ENCODE data around the gene HOATZ. TPM values are rescaled to one million over a fixed set of nuclear protein-coding genes. Genes with fewer than 3 reads are reported as not detected.

Gene HOATZ
- total RNA-seq, result not detected

DNA sequence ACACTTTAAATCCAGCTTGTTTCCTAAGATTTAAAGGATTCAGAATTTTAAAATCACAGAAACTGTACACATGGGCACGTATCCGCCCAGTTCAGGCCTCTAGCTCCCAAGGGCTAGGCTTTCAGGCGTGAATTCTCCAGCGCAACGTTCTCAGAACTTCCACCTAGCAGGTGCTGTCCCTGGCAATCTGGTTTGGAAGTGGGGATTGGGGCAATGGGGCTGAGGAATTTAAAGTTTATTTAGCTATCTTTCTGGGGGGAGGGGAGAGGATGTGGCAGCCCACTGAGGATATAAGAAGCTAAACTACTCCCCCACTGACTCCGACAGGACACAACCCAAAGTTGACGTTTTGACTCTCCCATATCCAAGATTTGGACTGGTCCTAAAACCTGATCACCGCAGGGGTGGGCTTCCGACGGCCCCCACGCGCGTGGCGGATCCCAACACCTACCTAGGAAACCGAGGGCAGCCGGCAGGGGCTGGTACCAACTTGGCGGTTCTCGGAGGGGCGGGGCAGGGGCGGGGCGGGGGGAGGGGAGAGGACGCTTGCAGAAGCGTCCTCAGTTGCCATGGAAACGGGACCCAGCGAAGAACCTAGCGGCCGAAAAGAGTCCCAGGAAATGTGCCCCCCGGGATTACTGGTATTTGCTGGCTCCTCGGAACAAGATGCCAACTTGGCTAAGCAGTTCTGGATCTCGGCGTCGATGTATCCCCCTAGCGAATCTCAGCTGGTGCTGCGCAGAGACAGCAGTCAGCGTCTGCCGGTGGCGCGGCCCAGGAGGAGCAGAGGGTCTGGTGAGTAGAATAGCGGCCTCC, at the start of gene HOATZ:
Gene HOATZ, plus strand, starts transcription at position 563 of the 816 bp plus-strand sequence. Its CDS starts 7 bp downstream, at position 570.
- Histone ChIP-seq H3K4me3 (no peak within 1 kb of the TSS), H3K4me1 (peaks cover 0 to 14% (median 11%) of the 10 kb centered on the region in 4 donors), H3K36me3 (no peaks in the 10 kb centered on the region), H3K27me3 (peaks cover 44% of the 10 kb centered on the region), H3K9me3 (no peaks in the 10 kb centered on the region), H3K27ac (no peak within 1 kb of the TSS)
- no peak for DNase-seq
- no peak for TF ChIP-seq POLR2AphosphoS5 (IDR thresholded peaks at IDR 0.05)
- TF ChIP-seq POLR2A (IDR thresholded peaks at IDR 0.05), result no peak
- TF ChIP-seq, protein P1, sequence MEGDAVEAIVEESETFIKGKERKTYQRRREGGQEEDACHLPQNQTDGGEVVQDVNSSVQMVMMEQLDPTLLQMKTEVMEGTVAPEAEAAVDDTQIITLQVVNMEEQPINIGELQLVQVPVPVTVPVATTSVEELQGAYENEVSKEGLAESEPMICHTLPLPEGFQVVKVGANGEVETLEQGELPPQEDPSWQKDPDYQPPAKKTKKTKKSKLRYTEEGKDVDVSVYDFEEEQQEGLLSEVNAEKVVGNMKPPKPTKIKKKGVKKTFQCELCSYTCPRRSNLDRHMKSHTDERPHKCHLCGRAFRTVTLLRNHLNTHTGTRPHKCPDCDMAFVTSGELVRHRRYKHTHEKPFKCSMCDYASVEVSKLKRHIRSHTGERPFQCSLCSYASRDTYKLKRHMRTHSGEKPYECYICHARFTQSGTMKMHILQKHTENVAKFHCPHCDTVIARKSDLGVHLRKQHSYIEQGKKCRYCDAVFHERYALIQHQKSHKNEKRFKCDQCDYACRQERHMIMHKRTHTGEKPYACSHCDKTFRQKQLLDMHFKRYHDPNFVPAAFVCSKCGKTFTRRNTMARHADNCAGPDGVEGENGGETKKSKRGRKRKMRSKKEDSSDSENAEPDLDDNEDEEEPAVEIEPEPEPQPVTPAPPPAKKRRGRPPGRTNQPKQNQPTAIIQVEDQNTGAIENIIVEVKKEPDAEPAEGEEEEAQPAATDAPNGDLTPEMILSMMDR (IDR thresholded peaks at IDR 0.05), result no peak
- no peak for TF ChIP-seq EP300 (IDR thresholded peaks at IDR 0.05; ENCODE audit: low read depth)
- in situ Hi-C loops (cut with MboI; ENCODE audit: low pct_ligation_motif_present in 1 of 4, low pct_unique_long_range_greater_than_20kb in 1 of 4, low sequenced_read_pairs in 3 of 4) (no loop called here), intact Hi-C loops (cut with DNase I; ENCODE audit: low total_unique reads) (no loop called here)
- WGBS, 2 donors (ENCODE audit: low coverage in 1 of 2), result 29% methylated on average over 33 of the region's 39 CpGs; no CpG with 5 or more reads in 1 of the 2 donors

DNA sequence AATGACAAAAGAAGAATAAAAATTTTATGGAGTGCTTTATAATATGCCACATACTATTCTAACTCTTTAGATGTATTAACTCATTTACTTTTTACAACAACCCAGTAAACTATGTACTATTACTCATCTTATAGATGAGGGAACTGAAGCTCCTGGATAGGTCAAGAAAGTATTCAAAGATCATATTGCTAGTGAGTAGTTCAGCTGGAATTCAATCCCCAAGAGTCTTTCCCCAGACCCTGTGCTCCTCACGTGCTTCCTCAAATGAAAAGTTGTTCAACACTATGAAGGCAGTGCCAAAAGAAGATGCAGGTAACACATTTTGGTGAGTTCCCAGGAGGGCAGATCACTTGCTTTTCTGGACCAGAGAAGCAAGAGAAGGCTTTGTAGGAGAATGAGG, 49.2 kb upstream of the HOATZ start:
- H3K9me3 ChIP-seq, result no peaks in the 10 kb centered on the region
- 83 to 84% methylated on average over 1 of the region's 1 CpG for WGBS, 2 donors (ENCODE audit: low coverage in 1 of 2)
- H3K4me3 ChIP-seq, result no peak overlapping the region
- H3K4me1 ChIP-seq, result peaks cover 0 to 6% (median 0%) of the 10 kb centered on the region in 4 donors
- in situ Hi-C loops (cut with MboI; ENCODE audit: low pct_ligation_motif_present in 1 of 4, low pct_unique_long_range_greater_than_20kb in 1 of 4, low sequenced_read_pairs in 3 of 4) (loop anchor here in 1 of 4 donors (25.0 kb wide), 1 partner anchor 1003 kb away; no protein-coding TSS in a partner anchor), intact Hi-C loops (cut with DNase I; ENCODE audit: low total_unique reads) (no loop called here)
- no peak overlapping the region for H3K27ac ChIP-seq
- H3K27me3 ChIP-seq, result peaks cover 7% of the 10 kb centered on the region
- TF ChIP-seq POLR2A (IDR thresholded peaks at IDR 0.05), result no peak
- DNase-seq, result no peak
- H3K36me3 ChIP-seq, result no peaks in the 10 kb centered on the region

DNA sequence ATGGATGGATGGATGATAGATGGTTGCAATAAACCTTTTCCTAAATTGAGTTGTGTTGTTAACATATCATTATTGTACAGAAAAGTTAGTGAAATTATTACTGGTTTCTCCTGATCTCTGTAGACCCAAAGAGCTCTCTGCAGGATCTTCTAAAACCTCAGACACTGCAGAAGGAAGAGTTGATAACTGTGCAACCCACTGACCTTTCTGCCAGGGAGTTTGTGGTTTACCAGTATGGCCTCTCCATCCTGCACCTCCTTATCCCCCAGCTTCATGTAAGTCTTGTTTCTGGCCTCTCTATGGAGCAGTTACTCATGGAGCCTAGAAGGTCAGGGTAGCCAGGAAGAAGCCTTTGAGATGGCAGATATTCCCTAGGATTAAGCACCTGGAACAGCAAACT, 48.0 kb upstream of the HOATZ start:
- H3K27ac ChIP-seq, result no peak overlapping the region
- no peaks in the 10 kb centered on the region for H3K9me3 ChIP-seq
- H3K4me1 ChIP-seq, result no peaks in the 10 kb centered on the region
- DNase-seq, result no peak
- in situ Hi-C loops (cut with MboI; ENCODE audit: low pct_ligation_motif_present in 1 of 4, low pct_unique_long_range_greater_than_20kb in 1 of 4, low sequenced_read_pairs in 3 of 4), result loop anchor here in 1 of 4 donors (25.0 kb wide), 1 partner anchor 1004 kb away; no protein-coding TSS in a partner anchor
- TF ChIP-seq POLR2A (IDR thresholded peaks at IDR 0.05), result no peak
- no peaks in the 10 kb centered on the region for H3K36me3 ChIP-seq
- no peak overlapping the region for H3K4me3 ChIP-seq
- no peaks in the 10 kb centered on the region for H3K27me3 ChIP-seq
- intact Hi-C loops (cut with DNase I; ENCODE audit: low total_unique reads), result no loop called here

DNA sequence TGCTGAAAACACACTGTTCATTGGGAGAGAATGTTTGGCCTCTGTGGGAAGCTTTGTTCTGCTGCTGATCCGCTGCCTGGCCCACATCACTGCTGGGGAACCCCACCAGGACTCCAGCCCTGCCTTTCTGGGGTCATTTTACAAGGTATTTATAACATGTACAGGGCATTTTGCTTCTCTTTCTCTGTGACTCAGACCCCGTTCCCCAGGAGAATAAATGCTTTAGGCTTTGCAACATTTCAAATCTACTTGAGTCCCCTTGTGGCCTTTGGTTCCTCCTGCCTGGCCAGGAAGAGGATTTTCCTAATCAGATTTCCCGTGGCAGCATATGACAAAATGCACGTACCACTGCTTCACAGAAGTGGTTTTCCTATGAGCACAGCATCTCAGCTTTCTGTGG, 45.4 kb upstream of the HOATZ start:
- WGBS, 2 donors (ENCODE audit: low coverage in 1 of 2), result 47 to 55% methylated on average over 2 to 4 of the region's 4 CpGs
- no peak for DNase-seq
- intact Hi-C loops (cut with DNase I; ENCODE audit: low total_unique reads), result no loop called here
- Histone ChIP-seq H3K27ac (no peak overlapping the region), H3K27me3 (no peaks in the 10 kb centered on the region), H3K36me3 (no peaks in the 10 kb centered on the region), H3K4me3 (no peak overlapping the region), H3K9me3 (no peaks in the 10 kb centered on the region), H3K4me1 (no peaks in the 10 kb centered on the region)
- no peak for TF ChIP-seq POLR2AphosphoS5 (IDR thresholded peaks at IDR 0.05)
- TF ChIP-seq, protein P1 (IDR thresholded peaks at IDR 0.05), result no peak
- TF ChIP-seq EP300 (IDR thresholded peaks at IDR 0.05; ENCODE audit: low read depth), result no peak
- TF ChIP-seq POLR2A (IDR thresholded peaks at IDR 0.05), result no peak
- in situ Hi-C loops (cut with MboI; ENCODE audit: low pct_ligation_motif_present in 1 of 4, low pct_unique_long_range_greater_than_20kb in 1 of 4, low sequenced_read_pairs in 3 of 4), result loop anchor here in 1 of 4 donors (25.0 kb wide), 1 partner anchor 1007 kb away; no protein-coding TSS in a partner anchor

DNA sequence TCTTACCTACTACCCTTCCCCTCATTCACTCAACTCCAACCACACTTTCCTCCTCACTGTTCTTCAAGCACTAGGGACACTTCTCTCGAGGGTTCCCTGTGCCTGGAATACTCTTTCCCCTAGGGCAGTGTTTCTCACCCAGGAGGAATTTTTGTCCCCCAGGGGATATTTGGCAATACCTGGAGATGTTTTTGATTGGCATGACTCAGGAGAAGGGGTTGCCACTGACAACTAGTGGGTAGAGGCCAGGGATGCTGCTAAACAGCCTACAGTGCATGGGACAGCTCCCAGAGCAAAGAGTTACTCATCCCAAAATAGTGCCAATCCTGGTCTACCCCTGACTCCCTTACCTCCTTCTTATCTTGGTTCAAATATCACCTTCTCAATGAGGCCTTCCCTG, 42.4 kb upstream of the HOATZ start:
- no peak overlapping the region for H3K27ac ChIP-seq
- in situ Hi-C loops (cut with MboI; ENCODE audit: low pct_ligation_motif_present in 1 of 4, low pct_unique_long_range_greater_than_20kb in 1 of 4, low sequenced_read_pairs in 3 of 4) (loop anchor here in 1 of 4 donors (25.0 kb wide), 1 partner anchor 1010 kb away; no protein-coding TSS in a partner anchor), intact Hi-C loops (cut with DNase I; ENCODE audit: low total_unique reads) (no loop called here)
- no peak for TF ChIP-seq EP300 (IDR thresholded peaks at IDR 0.05; ENCODE audit: low read depth)
- TF ChIP-seq, protein P1 (IDR thresholded peaks at IDR 0.05), result no peak
- no peak for TF ChIP-seq POLR2AphosphoS5 (IDR thresholded peaks at IDR 0.05)
- no peak for TF ChIP-seq POLR2A (IDR thresholded peaks at IDR 0.05)
- 93% methylated on average over 1 of the region's 1 CpG; no CpG with 5 or more reads in 1 of the 2 donors for WGBS, 2 donors (ENCODE audit: low coverage in 1 of 2)
- H3K4me1 ChIP-seq, result no peaks in the 10 kb centered on the region
- no peak overlapping the region for H3K4me3 ChIP-seq
- no peaks in the 10 kb centered on the region for H3K27me3 ChIP-seq
- H3K9me3 ChIP-seq, result no peaks in the 10 kb centered on the region
- no peaks in the 10 kb centered on the region for H3K36me3 ChIP-seq
- no peak for DNase-seq

Data from transverse colon (tissue), 4 donors.